ENCODE data around the gene CLN6. TPM values are rescaled to one million over a fixed set of nuclear protein-coding genes. Genes with fewer than 3 reads are reported as not detected.

Gene CLN6
- total and polyA plus RNA-seq, 7 donors: 8.3 to 22.2 (median 13.1) TPM

DNA sequence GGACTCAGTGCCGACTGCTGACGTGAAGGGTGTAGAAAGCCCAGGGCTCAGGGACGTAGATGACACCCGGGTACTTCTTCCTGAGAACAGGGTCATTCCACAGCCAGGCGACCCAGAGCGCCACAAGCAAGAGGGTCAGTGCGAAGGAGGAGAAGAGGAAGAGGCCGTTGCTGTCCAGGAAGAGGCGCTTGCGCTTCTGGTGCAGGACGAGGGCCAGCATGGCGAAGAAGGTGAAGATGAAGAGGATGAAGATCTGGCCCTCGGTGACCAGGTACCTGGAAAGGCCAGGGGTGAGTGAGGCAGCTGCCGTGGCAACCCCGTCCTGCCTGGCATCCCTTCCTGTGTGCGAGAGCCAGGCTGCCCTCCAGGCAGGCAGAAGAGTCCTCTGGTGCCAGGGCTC is 21.4 kb downstream of the CLN6 start:
- Histone ChIP-seq H3K27me3 (ENCODE audit: insufficient read depth in 3 of 3, low read length in 2 of 3) (no peaks in the 10 kb centered on the region), H3K27ac (no peak overlapping the region), H3K4me3 (no peak overlapping the region), H3K4me1 (peaks cover 15% of the 10 kb centered on the region), H3K9me3 (no peaks in the 10 kb centered on the region), H3K36me3 (ENCODE audit: insufficient read depth in 1 of 2, low read depth in 1 of 2) (no peaks in the 10 kb centered on the region)
- ATAC-seq: no peak
- TF ChIP-seq, protein P1, sequence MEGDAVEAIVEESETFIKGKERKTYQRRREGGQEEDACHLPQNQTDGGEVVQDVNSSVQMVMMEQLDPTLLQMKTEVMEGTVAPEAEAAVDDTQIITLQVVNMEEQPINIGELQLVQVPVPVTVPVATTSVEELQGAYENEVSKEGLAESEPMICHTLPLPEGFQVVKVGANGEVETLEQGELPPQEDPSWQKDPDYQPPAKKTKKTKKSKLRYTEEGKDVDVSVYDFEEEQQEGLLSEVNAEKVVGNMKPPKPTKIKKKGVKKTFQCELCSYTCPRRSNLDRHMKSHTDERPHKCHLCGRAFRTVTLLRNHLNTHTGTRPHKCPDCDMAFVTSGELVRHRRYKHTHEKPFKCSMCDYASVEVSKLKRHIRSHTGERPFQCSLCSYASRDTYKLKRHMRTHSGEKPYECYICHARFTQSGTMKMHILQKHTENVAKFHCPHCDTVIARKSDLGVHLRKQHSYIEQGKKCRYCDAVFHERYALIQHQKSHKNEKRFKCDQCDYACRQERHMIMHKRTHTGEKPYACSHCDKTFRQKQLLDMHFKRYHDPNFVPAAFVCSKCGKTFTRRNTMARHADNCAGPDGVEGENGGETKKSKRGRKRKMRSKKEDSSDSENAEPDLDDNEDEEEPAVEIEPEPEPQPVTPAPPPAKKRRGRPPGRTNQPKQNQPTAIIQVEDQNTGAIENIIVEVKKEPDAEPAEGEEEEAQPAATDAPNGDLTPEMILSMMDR (IDR thresholded peaks at IDR 0.05): no peak
- intact Hi-C loops (cut with DNase I): no loop called here
- DNase-seq: no peak
- WGBS, 3 donors: 71 to 75% (median 73%) methylated on average over 15 to 16 of the region's 16 CpGs

DNA sequence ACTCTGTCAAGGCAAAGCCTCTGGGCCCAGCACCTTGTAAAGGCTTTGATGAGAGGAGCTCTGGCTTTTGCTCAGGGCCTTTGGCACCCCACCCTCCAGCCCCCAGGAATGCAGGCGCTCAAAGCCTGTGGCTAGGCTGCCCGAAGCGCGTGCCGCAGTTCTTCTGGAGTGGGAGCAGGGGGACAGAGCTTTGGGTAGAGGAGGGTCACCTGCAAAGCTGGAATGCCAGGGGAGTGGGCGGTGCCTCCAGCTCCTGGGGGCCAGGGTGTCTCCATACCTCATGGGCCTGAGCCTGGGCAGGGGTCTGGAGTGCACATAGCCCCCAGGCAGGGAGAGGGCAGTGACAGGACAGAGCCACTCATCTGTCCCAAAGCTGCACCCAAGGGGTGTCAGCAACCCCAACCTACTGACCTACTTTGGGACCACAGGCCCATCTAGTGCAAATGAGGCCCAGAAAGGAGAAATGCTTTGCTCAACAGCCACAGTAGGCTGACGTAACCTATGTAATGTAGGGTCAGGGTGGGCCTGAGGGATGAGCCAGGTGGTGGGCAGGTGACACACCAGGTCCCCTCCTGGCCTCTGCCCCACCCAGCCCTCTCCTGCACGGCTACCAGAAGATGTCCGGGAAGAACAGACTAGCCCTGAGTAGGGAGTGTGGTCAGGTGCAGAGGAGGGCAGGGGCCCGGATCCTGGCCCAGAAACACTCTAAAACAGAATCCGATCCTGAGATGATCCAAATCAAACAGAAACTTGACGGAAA is 22.2 kb downstream of the CLN6 start:
- TF ChIP-seq, protein P1 (IDR thresholded peaks at IDR 0.05): no peak
- H3K4me3 ChIP-seq: no peak overlapping the region
- H3K27me3 ChIP-seq (ENCODE audit: insufficient read depth in 3 of 3, low read length in 2 of 3): no peaks in the 10 kb centered on the region
- no peak overlapping the region for H3K27ac ChIP-seq
- H3K9me3 ChIP-seq: no peaks in the 10 kb centered on the region
- peaks cover 15% of the 10 kb centered on the region for H3K4me1 ChIP-seq
- intact Hi-C loops (cut with DNase I): no loop called here
- 88 to 91% (median 90%) methylated on average over 11 to 12 of the region's 12 CpGs for WGBS, 3 donors
- ATAC-seq: no peak
- DNase-seq: no peak
- H3K36me3 ChIP-seq (ENCODE audit: insufficient read depth in 1 of 2, low read depth in 1 of 2): no peaks in the 10 kb centered on the region

DNA sequence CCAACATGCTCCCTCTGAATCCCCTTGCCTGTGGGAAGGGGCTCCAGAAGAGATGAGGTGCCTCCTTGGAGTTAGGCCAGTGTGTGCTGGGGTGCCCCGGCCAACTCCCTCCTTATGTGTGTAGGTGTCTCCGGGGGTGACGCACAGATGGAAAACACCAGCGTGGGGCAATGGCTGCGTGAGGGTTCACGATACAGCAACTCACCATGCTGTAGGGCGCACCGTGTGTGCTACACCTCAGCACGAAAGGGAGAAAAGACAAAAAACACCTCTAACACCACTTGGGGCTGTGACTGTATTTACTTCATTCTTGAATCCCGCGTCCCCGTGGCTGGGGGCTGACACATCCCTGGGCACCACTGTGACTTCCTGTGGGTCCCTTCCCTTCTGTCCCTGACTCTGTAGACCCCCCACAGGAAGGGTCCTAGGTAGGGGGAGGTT is 22.8 kb downstream of the CLN6 start:
- 92 to 95% (median 94%) methylated on average over 12 of the region's 12 CpGs for WGBS, 3 donors
- intact Hi-C loops (cut with DNase I): no loop called here

DNA sequence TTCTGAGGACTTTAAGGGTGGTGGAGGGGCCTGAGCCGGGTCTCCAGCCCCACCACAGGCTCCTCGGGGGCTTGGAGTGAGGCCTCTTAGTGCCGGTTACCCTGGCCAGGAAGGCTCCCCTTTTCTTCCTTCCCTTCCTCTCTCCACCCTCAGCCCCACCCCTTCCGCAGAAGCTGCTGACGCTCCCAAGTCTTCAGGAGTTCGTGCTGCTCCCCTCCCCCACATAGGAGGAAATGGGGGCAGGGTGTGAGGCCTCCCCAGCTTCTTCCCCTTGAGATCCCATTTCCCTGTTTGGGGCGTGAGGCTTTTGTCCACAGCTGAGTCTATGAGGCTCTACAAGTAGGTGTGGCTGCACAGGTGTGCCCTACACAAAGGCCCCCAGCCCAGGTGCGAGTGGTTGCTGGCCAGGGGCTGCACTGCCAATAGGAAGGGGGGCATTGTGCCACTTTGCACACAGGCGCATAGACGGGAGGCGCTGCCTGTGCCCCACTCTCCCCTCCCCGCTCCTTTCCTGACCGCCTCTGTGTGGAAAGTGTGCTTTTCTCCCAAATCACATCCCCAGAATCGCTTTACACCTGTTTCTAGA is 23.5 kb downstream of the CLN6 start:
- Histone ChIP-seq H3K4me3 (peak overlapping the region; percentile 50), H3K9me3 (no peaks in the 10 kb centered on the region), H3K27me3 (ENCODE audit: insufficient read depth in 3 of 3, low read length in 2 of 3) (no peaks in the 10 kb centered on the region), H3K4me1 (peaks cover 15% of the 10 kb centered on the region), H3K36me3 (ENCODE audit: insufficient read depth in 1 of 2, low read depth in 1 of 2) (no peaks in the 10 kb centered on the region), H3K27ac (no peak overlapping the region)
- DNase-seq: peak; percentile 62 to 76
- intact Hi-C loops (cut with DNase I): no loop called here
- ATAC-seq: peak in 2 of 4 donors; percentile 18 to 33
- TF ChIP-seq, protein P1 (IDR thresholded peaks at IDR 0.05): no peak
- 68 to 72% (median 70%) methylated on average over 14 of the region's 14 CpGs for WGBS, 3 donors

More for the DNA sequence above, 22.8 kb downstream of the CLN6 start:
- Histone ChIP-seq H3K27ac (no peak overlapping the region), H3K9me3 (no peaks in the 10 kb centered on the region), H3K27me3 (ENCODE audit: insufficient read depth in 3 of 3, low read length in 2 of 3) (no peaks in the 10 kb centered on the region), H3K4me1 (peaks cover 15% of the 10 kb centered on the region), H3K36me3 (ENCODE audit: insufficient read depth in 1 of 2, low read depth in 1 of 2) (no peaks in the 10 kb centered on the region), H3K4me3 (no peak overlapping the region)
- TF ChIP-seq, protein P1 (IDR thresholded peaks at IDR 0.05): no peak
- ATAC-seq (no peak), DNase-seq (no peak)

Data from psoas muscle (tissue), 8 donors.